Chondrocyte (in vitro differentiated cells): ENCODE results near the gene MRPL3. TPM values are rescaled to one million over a fixed set of nuclear protein-coding genes. Genes with fewer than 3 reads are reported as not detected.

Source experiments
- DNase-seq: peaks from one replicate; pipeline ENCODE4 v3.0.0; 2021; ENCODE audit warnings: mixed read lengths, low spot score
- H3K27ac Mint-ChIP-seq: one replicate; pipeline ENCODE4 v1.8.0; 2021; ENCODE audit warnings: mild to moderate bottlenecking, moderate library complexity, mixed read lengths; ENCODE audit not compliant: unreplicated experiment
- H3K27me3 Mint-ChIP-seq: 2 replicates; pipeline ENCODE4 v1.8.0; 2021; ENCODE audit warnings: low read depth, mixed read lengths
- H3K36me3 Mint-ChIP-seq: 2 replicates; pipeline ENCODE4 v1.8.0; 2021; ENCODE audit warnings: low read depth, mixed read lengths
- H3K4me1 Mint-ChIP-seq: 2 replicates; pipeline ENCODE4 v1.8.0; 2021; ENCODE audit warnings: low read depth, mild to moderate bottlenecking, mixed read lengths
- H3K4me3 Mint-ChIP-seq: one replicate; pipeline ENCODE4 v1.8.0; 2021; ENCODE audit warnings: mild to moderate bottlenecking, moderate library complexity, mixed read lengths; ENCODE audit not compliant: unreplicated experiment
- H3K9me3 Mint-ChIP-seq: 2 replicates; pipeline ENCODE4 v1.8.0; 2021; ENCODE audit warnings: low read depth, mixed read lengths
- CTCF ChIP-seq: fragments of 200-600 bp; sonication (generic); IDR thresholded peaks from 2 replicates; pipeline ENCODE4 v1.5.0; 2021; ENCODE audit warnings: antibody characterized with exemption, mild to moderate bottlenecking, moderate library complexity
- total RNA-seq: library from RNA; stranded (reverse); gene quantifications from 3 replicates; pipeline ENCODE4 v1.2.1, GENCODE V29; 2021

Gene MRPL3
- total RNA-seq, 1 donor from 2014 or later, result 58.0 TPM

- no peaks in the 10 kb centered on the region for H3K4me1 Mint-ChIP-seq
Observed at GRCh38 chr3:131432441-131432840, 70.3 kb downstream of the MRPL3 start.

GRCh38 chr3:131431754-131432153 is 71.0 kb downstream of the MRPL3 start:
- no peak overlapping the region for H3K27ac Mint-ChIP-seq
- no peak for DNase-seq
- peaks cover 16% of the 10 kb centered on the region for H3K27me3 Mint-ChIP-seq
- peaks cover 2% of the 10 kb centered on the region for H3K9me3 Mint-ChIP-seq
- no peak overlapping the region for H3K4me3 Mint-ChIP-seq
- no peaks in the 10 kb centered on the region for H3K36me3 Mint-ChIP-seq
- TF ChIP-seq CTCF, result no peak
- H3K4me1 Mint-ChIP-seq, result no peaks in the 10 kb centered on the region

More at GRCh38 chr3:131432441-131432840, 70.3 kb downstream of the MRPL3 start:
- H3K4me3 Mint-ChIP-seq, result no peak overlapping the region
- no peak overlapping the region for H3K27ac Mint-ChIP-seq
- no peak for TF ChIP-seq CTCF
- DNase-seq, result no peak
- peaks cover 18% of the 10 kb centered on the region for H3K27me3 Mint-ChIP-seq
- no peaks in the 10 kb centered on the region for H3K36me3 Mint-ChIP-seq
- peaks cover 2% of the 10 kb centered on the region for H3K9me3 Mint-ChIP-seq

- H3K4me3 Mint-ChIP-seq, result no peak overlapping the region
- H3K27me3 Mint-ChIP-seq, result peaks cover 12% of the 10 kb centered on the region
- H3K27ac Mint-ChIP-seq, result no peak overlapping the region
- no peaks in the 10 kb centered on the region for H3K36me3 Mint-ChIP-seq
- peaks cover 5% of the 10 kb centered on the region for H3K9me3 Mint-ChIP-seq
- TF ChIP-seq CTCF, result no peak
- DNase-seq, result no peak
- H3K4me1 Mint-ChIP-seq, result no peaks in the 10 kb centered on the region
Observed at GRCh38 chr3:131427226-131427625, 75.5 kb downstream of the MRPL3 start.

GRCh38 chr3:131421957-131422498 is 80.7 kb downstream of the MRPL3 start:
- H3K9me3 Mint-ChIP-seq, result peaks cover 5% of the 10 kb centered on the region
- DNase-seq, result no peak
- H3K4me3 Mint-ChIP-seq, result no peak overlapping the region
- no peak for TF ChIP-seq CTCF
- H3K27ac Mint-ChIP-seq, result no peak overlapping the region
- H3K27me3 Mint-ChIP-seq, result peaks cover 23% of the 10 kb centered on the region
- H3K4me1 Mint-ChIP-seq, result no peaks in the 10 kb centered on the region
- no peaks in the 10 kb centered on the region for H3K36me3 Mint-ChIP-seq

- Mint-ChIP-seq H3K4me1 (no peaks in the 10 kb centered on the region), H3K9me3 (peaks cover 10% of the 10 kb centered on the region), H3K27me3 (peaks cover 29% of the 10 kb centered on the region), H3K36me3 (no peaks in the 10 kb centered on the region), H3K4me3 (no peak overlapping the region), H3K27ac (no peak overlapping the region)
- no peak for TF ChIP-seq CTCF
- no peak for DNase-seq
Observed at GRCh38 chr3:131421301-131421700, 81.5 kb downstream of the MRPL3 start.
